ENCODE data around the gene SMAD7. TPM values are rescaled to one million over a fixed set of nuclear protein-coding genes. Genes with fewer than 3 reads are reported as not detected.

The SMAD7 gene
- total and polyA plus RNA-seq, 2 experiments from 2014 or later, result 11.8 to 29.8 TPM

DNA sequence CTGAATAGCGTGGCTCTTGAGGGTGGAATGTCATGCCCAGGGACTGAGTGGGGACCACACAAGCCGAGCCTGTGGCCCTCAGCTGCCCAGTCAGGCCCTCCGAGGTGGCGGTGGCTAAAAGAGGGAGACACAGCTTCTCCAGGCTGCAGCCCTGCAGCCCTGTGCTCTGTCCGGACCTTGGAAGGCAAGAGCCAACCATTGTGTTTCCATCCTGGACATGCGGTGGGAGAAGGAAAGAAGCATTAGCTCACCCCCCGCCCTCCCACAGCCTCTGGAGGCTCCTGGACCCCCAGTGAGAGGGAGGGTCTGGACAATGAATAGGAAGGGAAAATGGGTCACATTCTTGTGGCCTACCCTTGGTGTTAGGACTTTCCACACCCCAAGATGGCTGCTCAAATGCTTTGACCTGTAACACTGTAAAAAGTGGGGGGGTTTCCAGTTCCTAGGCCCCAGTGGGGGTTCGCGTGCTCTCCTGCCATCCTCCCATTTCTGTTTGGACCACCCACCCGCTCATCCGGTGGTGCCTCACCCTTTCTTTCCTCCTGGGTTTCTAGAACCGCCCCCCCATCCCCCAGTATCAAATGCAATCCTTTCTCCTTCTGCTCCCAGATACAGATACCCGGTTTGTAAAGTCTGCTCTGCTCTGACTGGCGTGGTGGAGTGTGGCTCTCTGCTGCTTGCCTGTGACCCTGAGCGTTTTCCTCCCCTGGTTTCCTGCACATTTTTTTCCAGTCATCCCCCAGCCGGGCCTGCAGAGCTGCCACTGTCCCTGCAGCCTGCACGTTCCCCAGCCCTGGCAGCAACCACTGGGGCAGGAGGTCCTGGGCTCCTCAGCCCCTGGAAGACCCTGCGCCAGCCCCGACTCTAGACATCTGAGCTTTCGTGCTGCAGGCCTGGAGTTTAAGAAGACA is 36.3 kb upstream of the SMAD7 start:
- no peaks in the 10 kb centered on the region for H3K27me3 ChIP-seq (ENCODE audit: insufficient read depth)
- no peaks in the 10 kb centered on the region for H3K9me2 ChIP-seq (ENCODE audit: insufficient read depth)
- 0 out of 2 replicates have a peak, but pooled peaks cover 6% of the 10 kb centered on the region for H3F3A ChIP-seq (replicated peaks; ENCODE audit: low read depth)
- no peak overlapping the region for H3K27ac Mint-ChIP-seq
- no peak for DNase-seq (ENCODE audit: low spot score)
- no peak overlapping the region for H3K4me3 ChIP-seq
- TF ChIP-seq, protein P1, sequence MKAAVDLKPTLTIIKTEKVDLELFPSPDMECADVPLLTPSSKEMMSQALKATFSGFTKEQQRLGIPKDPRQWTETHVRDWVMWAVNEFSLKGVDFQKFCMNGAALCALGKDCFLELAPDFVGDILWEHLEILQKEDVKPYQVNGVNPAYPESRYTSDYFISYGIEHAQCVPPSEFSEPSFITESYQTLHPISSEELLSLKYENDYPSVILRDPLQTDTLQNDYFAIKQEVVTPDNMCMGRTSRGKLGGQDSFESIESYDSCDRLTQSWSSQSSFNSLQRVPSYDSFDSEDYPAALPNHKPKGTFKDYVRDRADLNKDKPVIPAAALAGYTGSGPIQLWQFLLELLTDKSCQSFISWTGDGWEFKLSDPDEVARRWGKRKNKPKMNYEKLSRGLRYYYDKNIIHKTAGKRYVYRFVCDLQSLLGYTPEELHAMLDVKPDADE (IDR thresholded peaks at IDR 0.05), result no peak
- TF ChIP-seq CREB1 (CRISPR knock-in tag; IDR thresholded peaks at IDR 0.05; ENCODE audit: low read depth), result no peak
- peak overlapping the region; percentile 90 for H2AFZ ChIP-seq
- no peak overlapping the region for H3K4me2 ChIP-seq
- peaks cover 14% of the 10 kb centered on the region for H3K27me3 Mint-ChIP-seq (ENCODE audit: insufficient read depth, low read depth, poor library complexity)
- peaks cover 27% of the 10 kb centered on the region for H3K4me1 Mint-ChIP-seq
- no peak overlapping the region for H3K27ac ChIP-seq (ENCODE audit: low read depth)
- no peaks in the 10 kb centered on the region for H3K36me3 Mint-ChIP-seq (ENCODE audit: low read depth)
- no peaks in the 10 kb centered on the region for H3K36me3 ChIP-seq (ENCODE audit: insufficient read depth)
- H3K9me3 Mint-ChIP-seq, result peaks cover 4% of the 10 kb centered on the region; the same call in 1 of the 3 replicates
- ATAC-seq, result no peak; the same call in 2 of the 3 replicates
- H3K4me1 ChIP-seq (ENCODE audit: insufficient read depth), result peaks cover 12% of the 10 kb centered on the region; the same call in 1 of the 2 replicates
- no peak overlapping the region for H3K4me3 Mint-ChIP-seq
- H4K20me1 ChIP-seq (replicated peaks; ENCODE audit: insufficient read depth), result no peaks in the 10 kb centered on the region
- no peaks in the 10 kb centered on the region for H3K79me2 ChIP-seq (replicated peaks; ENCODE audit: insufficient read depth)

DNA sequence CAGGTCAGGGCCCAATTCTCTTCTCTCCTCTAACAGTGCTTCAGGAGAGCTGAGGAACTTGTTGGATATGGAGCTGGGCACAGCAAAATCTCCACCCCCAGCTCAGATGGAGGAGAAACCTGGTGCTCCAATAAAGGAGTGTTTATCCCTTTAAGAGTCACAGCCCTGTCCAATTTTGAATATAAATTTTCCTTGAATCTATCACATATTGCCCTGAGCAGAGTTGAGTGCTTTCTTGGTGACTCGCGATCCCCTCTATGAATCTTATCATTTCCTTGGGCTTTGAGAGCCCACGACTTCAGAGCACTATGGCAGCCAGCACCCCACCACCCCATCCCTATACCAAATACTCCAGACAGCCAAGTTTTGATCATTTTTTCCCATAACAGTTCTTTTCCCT is 34.4 kb upstream of the SMAD7 start:
- no peaks in the 10 kb centered on the region for H3K27me3 ChIP-seq (ENCODE audit: insufficient read depth)
- Mint-ChIP-seq H3K27ac (no peak overlapping the region), H3K9me3 (peaks cover 4% of the 10 kb centered on the region; the same call in 1 of the 3 replicates), H3K4me3 (no peak overlapping the region), H3K36me3 (ENCODE audit: low read depth) (no peaks in the 10 kb centered on the region), H3K4me1 (peaks cover 29% of the 10 kb centered on the region), H3K27me3 (ENCODE audit: insufficient read depth, low read depth, poor library complexity) (peaks cover 12% of the 10 kb centered on the region)
- 0 out of 2 replicates have a peak, but pooled peaks cover 6% of the 10 kb centered on the region for H3F3A ChIP-seq (replicated peaks; ENCODE audit: low read depth)
- H3K4me2 ChIP-seq, result no peak overlapping the region
- H3K4me1 ChIP-seq (ENCODE audit: insufficient read depth), result peaks cover 13% of the 10 kb centered on the region; the same call in 1 of the 2 replicates
- H3K79me2 ChIP-seq (replicated peaks; ENCODE audit: insufficient read depth), result no peaks in the 10 kb centered on the region
- H4K20me1 ChIP-seq (replicated peaks; ENCODE audit: insufficient read depth), result no peaks in the 10 kb centered on the region
- no peak overlapping the region for H3K4me3 ChIP-seq
- no peak for TF ChIP-seq JUNB (IDR thresholded peaks at IDR 0.05; ENCODE audit: unreplicated experiment)
- TF ChIP-seq, protein P2, sequence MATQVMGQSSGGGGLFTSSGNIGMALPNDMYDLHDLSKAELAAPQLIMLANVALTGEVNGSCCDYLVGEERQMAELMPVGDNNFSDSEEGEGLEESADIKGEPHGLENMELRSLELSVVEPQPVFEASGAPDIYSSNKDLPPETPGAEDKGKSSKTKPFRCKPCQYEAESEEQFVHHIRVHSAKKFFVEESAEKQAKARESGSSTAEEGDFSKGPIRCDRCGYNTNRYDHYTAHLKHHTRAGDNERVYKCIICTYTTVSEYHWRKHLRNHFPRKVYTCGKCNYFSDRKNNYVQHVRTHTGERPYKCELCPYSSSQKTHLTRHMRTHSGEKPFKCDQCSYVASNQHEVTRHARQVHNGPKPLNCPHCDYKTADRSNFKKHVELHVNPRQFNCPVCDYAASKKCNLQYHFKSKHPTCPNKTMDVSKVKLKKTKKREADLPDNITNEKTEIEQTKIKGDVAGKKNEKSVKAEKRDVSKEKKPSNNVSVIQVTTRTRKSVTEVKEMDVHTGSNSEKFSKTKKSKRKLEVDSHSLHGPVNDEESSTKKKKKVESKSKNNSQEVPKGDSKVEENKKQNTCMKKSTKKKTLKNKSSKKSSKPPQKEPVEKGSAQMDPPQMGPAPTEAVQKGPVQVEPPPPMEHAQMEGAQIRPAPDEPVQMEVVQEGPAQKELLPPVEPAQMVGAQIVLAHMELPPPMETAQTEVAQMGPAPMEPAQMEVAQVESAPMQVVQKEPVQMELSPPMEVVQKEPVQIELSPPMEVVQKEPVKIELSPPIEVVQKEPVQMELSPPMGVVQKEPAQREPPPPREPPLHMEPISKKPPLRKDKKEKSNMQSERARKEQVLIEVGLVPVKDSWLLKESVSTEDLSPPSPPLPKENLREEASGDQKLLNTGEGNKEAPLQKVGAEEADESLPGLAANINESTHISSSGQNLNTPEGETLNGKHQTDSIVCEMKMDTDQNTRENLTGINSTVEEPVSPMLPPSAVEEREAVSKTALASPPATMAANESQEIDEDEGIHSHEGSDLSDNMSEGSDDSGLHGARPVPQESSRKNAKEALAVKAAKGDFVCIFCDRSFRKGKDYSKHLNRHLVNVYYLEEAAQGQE (IDR thresholded peaks at IDR 0.05; ENCODE audit: unreplicated experiment), result no peak
- no peak for TF ChIP-seq NANOG (IDR thresholded peaks at IDR 0.05; ENCODE audit: borderline replicate concordance)
- TF ChIP-seq, protein P3, sequence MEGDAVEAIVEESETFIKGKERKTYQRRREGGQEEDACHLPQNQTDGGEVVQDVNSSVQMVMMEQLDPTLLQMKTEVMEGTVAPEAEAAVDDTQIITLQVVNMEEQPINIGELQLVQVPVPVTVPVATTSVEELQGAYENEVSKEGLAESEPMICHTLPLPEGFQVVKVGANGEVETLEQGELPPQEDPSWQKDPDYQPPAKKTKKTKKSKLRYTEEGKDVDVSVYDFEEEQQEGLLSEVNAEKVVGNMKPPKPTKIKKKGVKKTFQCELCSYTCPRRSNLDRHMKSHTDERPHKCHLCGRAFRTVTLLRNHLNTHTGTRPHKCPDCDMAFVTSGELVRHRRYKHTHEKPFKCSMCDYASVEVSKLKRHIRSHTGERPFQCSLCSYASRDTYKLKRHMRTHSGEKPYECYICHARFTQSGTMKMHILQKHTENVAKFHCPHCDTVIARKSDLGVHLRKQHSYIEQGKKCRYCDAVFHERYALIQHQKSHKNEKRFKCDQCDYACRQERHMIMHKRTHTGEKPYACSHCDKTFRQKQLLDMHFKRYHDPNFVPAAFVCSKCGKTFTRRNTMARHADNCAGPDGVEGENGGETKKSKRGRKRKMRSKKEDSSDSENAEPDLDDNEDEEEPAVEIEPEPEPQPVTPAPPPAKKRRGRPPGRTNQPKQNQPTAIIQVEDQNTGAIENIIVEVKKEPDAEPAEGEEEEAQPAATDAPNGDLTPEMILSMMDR (conservative IDR thresholded peaks at IDR 0.05; ENCODE audit: low read depth in 2 of 2), result no peak
- no peaks in the 10 kb centered on the region for H3K36me3 ChIP-seq (ENCODE audit: insufficient read depth)
- no peaks in the 10 kb centered on the region for H3K9me2 ChIP-seq (ENCODE audit: insufficient read depth)
- DNase-seq (ENCODE audit: low spot score) (no peak), ATAC-seq (no peak)
- H3K27ac ChIP-seq (ENCODE audit: low read depth), result no peak overlapping the region
- no peak overlapping the region for H2AFZ ChIP-seq
